Fibroblast of skin of back (primary cell): Measurements from ENCODE around the gene SMNDC1.

Experiments used
- DNase-seq: peaks from one replicate; pipeline ENCODE4 v3.0.0-alpha.2; 2013

The SMNDC1 gene

GRCh38 chr10:110327262-110327914 is 22.7 kb upstream of the SMNDC1 start:
- no peak for DNase-seq

GRCh38 chr10:110326351-110327032 is 21.8 kb upstream of the SMNDC1 start:
- DNase-seq = peak; percentile 93

- DNase-seq = no peak
Measured at GRCh38 chr10:110324805-110325280, 20.1 kb upstream of the SMNDC1 start.

GRCh38 chr10:110324201-110324804 is 19.6 kb upstream of the SMNDC1 start:
- no peak for DNase-seq

GRCh38 chr10:110323503-110323902 is 18.8 kb upstream of the SMNDC1 start:
- DNase-seq = peak; percentile 94

GRCh38 chr10:110321869-110322620 is 17.3 kb upstream of the SMNDC1 start:
- no peak for DNase-seq

GRCh38 chr10:110317866-110318850 is 13.4 kb upstream of the SMNDC1 start:
- DNase-seq = no peak

GRCh38 chr10:110313674-110314073 is 9.0 kb upstream of the SMNDC1 start:
- no peak for DNase-seq

- no peak for DNase-seq
Measured at GRCh38 chr10:110312206-110312605, 7.5 kb upstream of the SMNDC1 start.

GRCh38 chr10:110311357-110311949 is 6.7 kb upstream of the SMNDC1 start:
- peak; percentile 68 for DNase-seq

- DNase-seq = no peak
Measured at GRCh38 chr10:110310741-110311140, 6.0 kb upstream of the SMNDC1 start.

GRCh38 chr10:110307805-110308204 is 3.1 kb upstream of the SMNDC1 start:
- no peak for DNase-seq

GRCh38 chr10:110306452-110306768 is 1.7 kb upstream of the SMNDC1 start:
- DNase-seq = no peak

GRCh38 chr10:110305767-110306451 is 1.2 kb upstream of the SMNDC1 start:
- peak; percentile 85 for DNase-seq

GRCh38 chr10:110304394-110304779 is 333 bp downstream of the SMNDC1 start:
- peak; percentile 33 for DNase-seq

GRCh38 chr10:110303681-110304080 is 1.0 kb downstream of the SMNDC1 start:
- DNase-seq = no peak

GRCh38 chr10:110300486-110300986 is 4.2 kb downstream of the SMNDC1 start:
- DNase-seq = no peak

- no peak for DNase-seq
Measured at GRCh38 chr10:110296966-110297365, 7.8 kb downstream of the SMNDC1 start.

GRCh38 chr10:110286841-110287240 is 17.9 kb downstream of the SMNDC1 start:
- no peak for DNase-seq

GRCh38 chr10:110285501-110285900 is 19.2 kb downstream of the SMNDC1 start:
- DNase-seq = no peak

GRCh38 chr10:110284262-110284661 is 20.5 kb downstream of the SMNDC1 start:
- DNase-seq = no peak
